G401 (cell line): Measurements from ENCODE around the gene IGSF8. TPM values are rescaled to one million over a fixed set of nuclear protein-coding genes. Genes with fewer than 3 reads are reported as not detected.

ENCODE experiments used
- DNase-seq: peaks from one replicate; pipeline ENCODE4 v3.0.0-alpha.2; 2015; ENCODE audit warnings: low spot score
- in situ Hi-C: cut with HindIII; loops from 2 replicates; pipeline ENCODE4 v1.10.0; 2016; ENCODE audit warnings: low sequenced_read_pairs, mixed read lengths
- total RNA-seq: library from RNA; depleted of rRNA; stranded (reverse); fragments of >200 nt; shearing (Covaris generic); gene quantifications from 2 replicates; pipeline ENCODE4 v1.2.3, GENCODE V29; 2014; rRNA removed

IGSF8 gene, protein sequence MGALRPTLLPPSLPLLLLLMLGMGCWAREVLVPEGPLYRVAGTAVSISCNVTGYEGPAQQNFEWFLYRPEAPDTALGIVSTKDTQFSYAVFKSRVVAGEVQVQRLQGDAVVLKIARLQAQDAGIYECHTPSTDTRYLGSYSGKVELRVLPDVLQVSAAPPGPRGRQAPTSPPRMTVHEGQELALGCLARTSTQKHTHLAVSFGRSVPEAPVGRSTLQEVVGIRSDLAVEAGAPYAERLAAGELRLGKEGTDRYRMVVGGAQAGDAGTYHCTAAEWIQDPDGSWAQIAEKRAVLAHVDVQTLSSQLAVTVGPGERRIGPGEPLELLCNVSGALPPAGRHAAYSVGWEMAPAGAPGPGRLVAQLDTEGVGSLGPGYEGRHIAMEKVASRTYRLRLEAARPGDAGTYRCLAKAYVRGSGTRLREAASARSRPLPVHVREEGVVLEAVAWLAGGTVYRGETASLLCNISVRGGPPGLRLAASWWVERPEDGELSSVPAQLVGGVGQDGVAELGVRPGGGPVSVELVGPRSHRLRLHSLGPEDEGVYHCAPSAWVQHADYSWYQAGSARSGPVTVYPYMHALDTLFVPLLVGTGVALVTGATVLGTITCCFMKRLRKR
- 11.7 and 15.4 TPM in 2 replicates for total RNA-seq

DNA sequence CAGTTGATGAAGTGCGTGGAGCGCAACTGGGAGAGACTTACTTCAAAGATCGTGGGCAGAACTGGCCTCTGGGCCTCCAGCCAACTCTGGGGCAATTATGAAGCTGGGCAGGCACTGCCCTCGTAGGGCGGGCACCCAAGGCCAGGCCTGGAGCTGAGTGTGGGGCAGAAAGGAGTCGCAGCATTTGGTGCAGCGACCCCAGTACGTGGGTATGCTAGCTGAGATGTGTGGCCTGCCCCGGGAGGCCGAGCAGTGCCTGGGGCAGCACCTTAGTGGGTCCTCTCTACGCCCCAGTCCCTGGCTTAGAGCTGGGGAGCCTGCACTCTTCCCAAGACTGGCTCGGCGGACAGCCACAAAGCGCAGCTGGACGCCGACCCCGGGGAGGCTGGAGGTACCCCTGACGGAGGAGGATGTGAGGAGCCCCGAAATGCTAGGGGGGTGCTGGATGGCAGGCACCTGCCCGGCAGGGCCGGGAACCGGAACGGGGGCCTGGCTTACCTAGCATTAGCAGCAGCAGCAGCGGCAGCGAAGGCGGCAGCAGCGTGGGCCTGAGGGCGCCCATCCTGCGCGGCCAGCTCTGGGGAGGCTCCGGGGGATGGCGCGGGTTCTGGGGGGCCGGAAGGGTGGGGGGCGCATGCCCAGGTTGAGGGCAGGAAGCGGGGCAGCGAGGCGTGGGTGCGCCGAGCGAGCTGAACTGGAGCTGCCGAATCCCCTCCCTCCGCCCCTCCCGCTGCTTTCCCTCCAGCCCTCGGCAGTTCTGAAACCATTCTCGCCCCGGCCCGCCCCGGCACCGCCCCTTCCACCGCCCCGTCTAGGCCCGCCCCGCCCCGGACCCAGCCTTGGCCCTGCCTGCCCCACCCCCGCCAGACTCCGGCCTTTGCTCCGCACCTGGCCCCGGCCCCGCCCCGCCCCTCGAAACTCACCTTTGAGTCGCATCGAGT, at the start of gene IGSF8:
Gene IGSF8, minus strand, starts transcription at position 709 of the 941 bp plus-strand sequence. Its CDS starts 147 bp downstream, at position 562.
- in situ Hi-C loops: no loop called here

DNA sequence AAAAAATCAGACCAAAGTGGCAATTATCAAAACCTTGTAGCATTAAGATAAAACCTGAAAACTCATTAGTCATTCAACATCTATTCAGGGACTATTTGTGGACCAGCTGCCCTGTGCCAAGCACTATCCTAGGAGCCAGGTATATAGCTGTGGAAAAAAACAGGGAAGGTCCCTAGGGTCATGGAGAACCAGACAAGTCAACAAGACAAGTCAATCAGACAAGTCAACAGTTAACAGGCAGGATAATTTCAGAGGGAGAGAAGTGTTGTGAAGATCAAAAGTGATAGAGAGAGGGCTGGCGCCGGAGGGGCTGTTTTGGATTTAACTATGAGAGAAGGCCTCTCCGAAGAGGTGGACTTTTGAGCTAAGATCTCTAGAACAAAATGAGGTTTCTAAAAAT, 49.7 kb upstream of the IGSF8 start:
- in situ Hi-C loops: no loop called here
- DNase-seq: no peak

More for the DNA sequence above, at the start of gene IGSF8:
- DNase-seq: peak; percentile 51

DNA sequence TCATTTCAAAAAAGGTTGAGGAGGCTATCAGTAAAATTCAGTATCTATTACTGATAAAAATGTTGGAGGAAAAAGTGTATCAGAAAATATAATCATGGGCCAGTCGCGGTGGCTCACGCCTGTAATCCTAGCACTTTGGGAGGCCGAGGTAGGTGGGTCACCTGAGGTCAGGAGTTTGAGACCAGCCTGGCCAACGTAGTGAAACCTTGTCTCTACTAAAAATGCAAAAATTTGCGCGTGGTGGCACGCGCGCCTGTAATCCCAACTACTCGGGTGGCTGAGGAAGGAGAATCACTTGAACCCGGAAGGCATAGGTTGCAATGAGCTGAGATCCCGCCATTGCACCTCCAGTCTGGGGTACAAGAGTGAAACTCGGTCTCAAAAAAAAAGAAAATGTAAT, 47.7 kb upstream of the IGSF8 start:
- in situ Hi-C loops: no loop called here
- no peak for DNase-seq

DNA sequence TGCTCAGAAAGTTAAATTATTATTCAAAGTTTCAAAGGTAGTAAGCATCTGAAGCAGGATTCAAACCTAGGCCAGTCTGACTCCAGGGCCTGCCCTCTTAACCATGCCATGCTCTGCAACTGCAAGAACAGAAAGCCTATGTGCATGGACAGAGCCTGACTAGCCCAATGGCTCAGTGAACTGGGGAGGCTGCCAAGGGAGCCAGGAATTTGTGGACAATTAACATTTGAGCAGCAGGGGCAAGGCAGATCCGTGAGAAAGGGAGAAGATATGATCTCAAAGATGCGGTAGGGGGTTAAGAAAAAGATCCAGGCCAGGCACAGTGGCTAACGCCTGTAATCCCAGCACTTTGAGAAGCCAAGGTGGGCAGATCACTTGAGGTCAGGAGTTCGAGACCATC, 46.5 kb upstream of the IGSF8 start:
- DNase-seq: no peak
- in situ Hi-C loops: no loop called here

DNA sequence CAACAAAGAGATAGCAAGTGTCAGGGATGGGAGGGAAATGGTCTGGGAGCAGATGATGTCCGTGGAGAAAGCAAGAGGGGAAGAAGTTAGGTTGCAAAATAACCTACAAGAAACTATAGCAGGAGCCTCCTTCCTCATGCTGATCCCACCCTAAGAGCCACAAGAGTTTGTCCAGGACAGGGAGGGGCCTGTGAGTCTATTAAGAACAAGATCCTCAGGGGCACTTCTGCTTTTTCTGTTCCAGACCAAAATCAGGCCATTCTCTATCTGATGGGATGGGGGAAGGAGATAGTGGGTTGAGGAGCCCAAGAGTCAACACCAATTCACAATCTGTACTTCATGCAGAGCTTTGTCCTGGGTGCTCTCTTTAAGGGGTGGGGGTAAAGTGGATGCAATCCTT, 45.3 kb upstream of the IGSF8 start:
- DNase-seq: no peak
- in situ Hi-C loops: no loop called here

DNA sequence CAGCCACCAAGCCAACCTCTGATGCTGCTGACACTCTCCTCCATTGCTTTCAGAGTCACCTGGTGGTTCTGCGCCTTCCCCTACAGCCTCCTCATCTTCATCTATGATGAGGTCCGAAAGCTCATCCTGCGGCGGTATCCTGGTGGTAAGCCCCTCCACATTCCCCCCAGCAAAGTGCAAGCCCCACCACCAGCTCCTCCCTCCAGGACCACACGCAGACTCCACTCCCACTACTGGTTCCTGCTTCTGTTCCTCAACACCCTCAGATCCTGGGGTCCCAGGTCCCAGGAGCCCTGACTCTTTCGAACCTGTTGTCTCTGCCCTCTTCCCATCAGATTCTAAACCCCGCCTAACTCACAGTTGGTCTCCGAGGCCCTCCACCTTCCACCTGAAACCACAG, 41.4 kb upstream of the IGSF8 start:
- in situ Hi-C loops: no loop called here
- no peak for DNase-seq

DNA sequence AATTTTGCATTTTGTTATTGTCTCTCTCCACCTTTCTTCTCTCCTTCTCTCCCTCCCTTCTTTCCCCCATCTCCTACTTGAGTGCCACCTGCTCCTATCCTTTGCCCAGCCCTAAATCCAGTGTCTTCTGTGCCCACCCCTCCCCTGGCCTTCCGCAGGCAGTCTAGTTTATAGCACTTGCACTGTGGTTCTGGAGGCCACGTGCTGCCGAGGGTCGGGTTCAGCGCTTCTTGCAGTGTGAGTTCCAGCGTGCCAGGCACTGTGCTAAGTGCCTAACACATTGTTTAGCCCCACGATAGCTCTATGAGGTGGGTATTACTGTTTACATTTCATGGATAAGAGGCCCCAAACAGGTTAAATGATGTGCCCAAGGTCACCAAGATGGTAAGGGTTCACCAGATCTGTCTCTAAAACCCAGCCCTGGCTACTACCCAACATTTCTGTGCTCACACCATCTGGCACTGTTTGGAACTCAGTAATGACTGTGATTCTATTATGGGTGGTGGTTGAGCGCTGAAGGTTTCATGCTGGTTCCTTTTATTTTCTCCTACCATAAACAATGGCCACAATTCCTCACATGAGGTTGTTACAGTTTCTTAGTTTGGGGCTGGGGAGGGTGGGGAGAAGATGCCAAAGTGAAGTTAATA, 38.9 kb upstream of the IGSF8 start:
- peak; percentile 91 for DNase-seq
- in situ Hi-C loops: no loop called here

DNA sequence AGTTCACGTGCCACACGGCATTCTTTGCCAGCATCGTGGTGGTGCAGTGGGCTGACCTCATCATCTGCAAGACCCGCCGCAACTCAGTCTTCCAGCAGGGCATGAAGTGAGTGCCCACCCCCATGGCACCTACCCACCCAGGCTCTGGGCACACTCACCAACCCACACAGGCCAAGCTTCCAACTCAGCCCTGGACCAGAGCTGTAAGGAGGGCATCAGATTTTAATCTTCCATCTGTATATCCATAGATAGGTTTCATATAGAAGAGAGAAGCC, 38.4 kb upstream of the IGSF8 start:
- DNase-seq: no peak
- in situ Hi-C loops: no loop called here

DNA sequence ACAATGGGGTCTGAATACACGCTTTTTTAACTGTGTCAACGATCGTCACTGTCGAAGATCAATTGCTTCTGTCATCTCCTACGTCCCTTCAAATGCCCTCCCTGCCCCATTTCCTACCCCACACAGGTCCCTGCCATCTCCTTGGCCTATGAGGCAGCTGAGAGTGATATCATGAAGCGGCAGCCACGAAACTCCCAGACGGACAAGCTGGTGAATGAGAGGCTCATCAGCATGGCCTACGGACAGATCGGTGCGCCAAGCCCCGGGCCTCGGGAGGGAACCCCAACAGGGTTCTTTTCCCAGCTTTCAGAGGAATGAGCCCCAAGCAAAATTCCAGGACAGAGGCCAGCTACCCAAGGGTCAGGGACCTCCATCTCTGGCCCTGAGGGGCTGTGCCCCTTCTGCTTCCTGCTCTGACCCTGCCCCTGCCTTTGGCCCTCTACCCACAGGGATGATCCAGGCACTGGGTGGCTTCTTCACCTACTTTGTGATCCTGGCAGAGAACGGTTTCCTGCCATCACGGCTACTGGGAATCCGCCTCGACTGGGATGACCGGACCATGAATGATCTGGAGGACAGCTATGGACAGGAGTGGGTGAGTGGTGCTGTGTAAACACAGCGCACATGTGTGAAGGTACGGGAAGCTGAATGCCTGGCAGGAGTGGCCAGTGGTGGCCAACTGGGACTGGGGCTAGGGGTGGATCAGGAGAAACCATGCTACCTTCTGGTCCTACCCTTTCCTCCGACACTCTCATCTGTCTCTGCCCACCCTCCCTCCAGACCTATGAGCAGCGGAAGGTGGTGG, 37.9 kb upstream of the IGSF8 start:
- in situ Hi-C loops: no loop called here

DNA sequence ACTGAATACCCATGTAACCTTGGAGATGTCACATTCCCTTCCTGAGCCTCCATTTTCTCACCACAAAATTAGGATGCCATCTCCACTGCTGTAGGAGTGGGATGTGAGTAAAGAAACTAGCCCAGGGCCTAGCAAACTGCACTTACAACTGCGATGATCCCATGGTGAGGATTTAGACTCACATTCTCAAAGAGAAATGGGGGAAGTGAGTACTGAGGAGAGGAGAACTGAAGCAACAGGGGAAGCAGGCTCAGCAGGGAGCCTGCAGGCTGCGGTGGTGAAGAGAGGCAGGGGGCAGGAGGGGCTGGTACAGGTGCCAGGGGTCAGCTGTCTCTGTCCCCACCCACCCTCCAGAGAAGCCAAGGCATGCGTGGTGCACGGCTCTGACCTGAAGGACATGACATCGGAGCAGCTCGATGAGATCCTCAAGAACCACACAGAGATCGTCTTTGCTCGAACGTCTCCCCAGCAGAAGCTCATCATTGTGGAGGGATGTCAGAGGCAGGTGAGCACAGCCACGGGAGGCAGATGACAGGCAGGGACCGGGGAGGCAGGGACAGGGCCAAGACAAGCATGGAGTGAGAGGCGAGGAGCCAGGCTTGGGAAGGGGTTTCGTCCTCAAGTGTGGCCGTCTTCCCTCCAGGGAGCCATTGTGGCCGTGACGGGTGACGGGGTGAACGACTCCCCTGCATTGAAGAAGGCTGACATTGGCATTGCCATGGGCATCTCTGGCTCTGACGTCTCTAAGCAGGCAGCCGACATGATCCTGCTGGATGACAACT, 36.6 kb upstream of the IGSF8 start:
- in situ Hi-C loops: no loop called here
- DNase-seq: no peak

More for the DNA sequence above, 37.9 kb upstream of the IGSF8 start:
- DNase-seq: no peak

DNA sequence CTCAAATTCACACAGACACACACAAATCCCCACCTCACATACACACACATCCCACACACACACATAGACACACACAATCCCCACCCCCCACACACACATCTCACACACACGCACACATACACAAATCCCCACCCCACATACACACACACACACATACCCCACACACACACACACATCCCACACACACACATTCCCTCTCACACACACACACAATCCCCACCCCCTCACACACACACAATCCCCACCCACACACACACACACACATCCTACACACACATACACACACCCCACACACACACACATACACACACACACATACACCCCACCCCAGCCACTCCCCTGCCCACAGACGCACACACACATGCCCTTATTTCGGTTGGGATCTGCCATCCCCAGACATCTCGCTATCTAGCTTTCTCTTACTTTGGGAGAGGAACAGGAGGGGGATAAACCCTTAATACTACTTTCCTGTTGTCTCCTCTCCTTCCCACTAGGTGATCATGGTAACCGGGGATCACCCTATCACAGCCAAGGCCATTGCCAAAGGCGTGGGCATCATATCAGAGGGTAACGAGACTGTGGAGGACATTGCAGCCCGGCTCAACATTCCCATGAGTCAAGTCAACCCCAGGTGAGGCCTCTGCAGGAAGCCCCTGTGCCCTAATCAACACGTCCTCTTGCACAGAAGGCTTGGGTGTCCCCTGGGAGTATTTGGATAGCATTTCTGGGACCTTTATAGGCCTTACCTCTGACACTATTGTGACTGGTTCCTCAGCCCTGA, 35.8 kb upstream of the IGSF8 start:
- DNase-seq: no peak
- in situ Hi-C loops: no loop called here

DNA sequence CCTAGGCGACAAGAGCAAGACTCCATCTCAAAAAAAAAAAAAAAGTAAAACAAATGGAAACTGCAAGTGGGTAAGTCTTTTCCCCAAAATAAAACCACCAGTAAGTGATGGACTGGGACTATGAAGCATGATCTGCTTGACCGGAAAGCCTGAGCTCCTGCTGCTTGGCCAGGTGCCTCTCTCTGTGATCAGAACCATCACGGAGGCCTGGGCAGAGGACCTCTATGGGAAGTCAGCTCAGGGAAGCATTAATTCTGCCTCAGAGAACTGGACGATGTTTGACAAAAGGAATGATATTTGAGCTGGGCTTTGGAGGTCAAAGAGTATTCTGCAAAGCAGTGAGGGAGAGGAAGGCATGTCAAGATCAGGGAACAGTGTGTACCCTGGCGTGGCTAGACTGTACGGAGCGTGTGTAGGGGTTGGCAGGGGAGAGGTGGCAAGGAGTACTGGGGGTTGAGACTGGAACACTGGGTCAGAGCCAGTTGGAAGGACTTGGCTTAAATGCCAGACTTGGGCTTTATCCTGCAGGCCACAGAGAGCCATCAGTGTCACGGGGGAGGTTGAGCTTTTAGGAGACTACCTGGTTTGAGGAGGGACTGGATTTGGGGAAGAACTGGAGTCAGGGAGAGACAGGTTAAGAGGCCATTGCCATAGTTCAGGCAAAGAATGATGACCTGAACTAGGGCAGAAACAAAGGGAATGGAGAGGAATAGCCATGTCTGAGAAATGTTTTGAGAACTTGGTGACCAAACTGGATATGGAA, 33.6 kb upstream of the IGSF8 start:
- peak; percentile 92 for DNase-seq
- in situ Hi-C loops: no loop called here

DNA sequence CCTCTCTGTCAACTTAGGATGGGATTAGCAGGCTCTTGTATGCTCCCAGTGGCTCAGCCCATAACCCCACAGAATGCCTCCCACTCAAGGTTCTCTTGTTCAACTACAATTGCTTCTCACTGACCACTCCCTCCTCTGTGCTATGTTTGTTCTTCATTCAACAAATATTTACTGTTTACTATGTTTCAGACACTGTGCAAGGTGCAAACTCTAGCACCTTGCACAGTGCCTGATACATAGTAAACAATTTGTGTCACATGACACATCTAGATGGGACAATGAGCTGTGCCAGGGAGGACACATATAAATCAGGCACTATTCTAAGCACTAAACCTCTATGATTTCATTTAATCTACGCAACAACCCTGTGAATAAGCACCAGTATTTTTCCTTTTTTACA, 32.5 kb upstream of the IGSF8 start:
- in situ Hi-C loops: no loop called here
- no peak for DNase-seq

DNA sequence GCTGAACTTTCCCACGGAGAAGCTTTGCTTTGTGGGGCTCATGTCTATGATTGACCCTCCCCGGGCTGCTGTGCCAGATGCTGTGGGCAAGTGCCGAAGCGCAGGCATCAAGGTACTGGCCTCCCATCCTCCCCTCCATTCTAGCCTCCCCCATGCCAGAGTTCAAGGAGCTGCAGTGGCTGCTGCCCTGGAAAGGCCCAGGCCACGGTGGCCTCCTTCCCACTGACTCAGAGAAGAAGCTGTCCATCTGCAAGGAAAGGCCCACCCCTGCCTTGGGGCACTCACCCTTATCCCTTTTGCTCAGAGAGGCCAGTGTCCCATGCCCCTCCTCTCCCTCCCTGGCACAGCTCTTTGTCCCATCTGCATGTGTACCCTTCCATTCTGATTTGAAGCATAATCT, 32.1 kb upstream of the IGSF8 start:
- in situ Hi-C loops: no loop called here
- DNase-seq: no peak

DNA sequence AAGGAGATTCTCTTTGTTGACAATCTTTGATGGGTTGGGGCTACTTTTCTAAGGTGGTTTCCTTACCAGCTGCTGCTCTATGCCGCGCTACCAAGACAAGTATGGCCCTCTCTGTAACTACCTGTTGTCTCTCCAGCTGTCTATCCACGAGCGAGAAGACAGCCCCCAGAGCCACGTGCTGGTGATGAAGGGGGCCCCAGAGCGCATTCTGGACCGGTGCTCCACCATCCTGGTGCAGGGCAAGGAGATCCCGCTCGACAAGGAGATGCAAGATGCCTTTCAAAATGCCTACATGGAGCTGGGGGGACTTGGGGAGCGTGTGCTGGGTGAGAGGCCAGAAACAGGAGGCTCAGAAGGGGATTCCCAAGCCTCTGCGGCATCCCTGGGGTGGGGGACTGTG, 31.5 kb upstream of the IGSF8 start:
- in situ Hi-C loops: no loop called here
- DNase-seq: no peak

DNA sequence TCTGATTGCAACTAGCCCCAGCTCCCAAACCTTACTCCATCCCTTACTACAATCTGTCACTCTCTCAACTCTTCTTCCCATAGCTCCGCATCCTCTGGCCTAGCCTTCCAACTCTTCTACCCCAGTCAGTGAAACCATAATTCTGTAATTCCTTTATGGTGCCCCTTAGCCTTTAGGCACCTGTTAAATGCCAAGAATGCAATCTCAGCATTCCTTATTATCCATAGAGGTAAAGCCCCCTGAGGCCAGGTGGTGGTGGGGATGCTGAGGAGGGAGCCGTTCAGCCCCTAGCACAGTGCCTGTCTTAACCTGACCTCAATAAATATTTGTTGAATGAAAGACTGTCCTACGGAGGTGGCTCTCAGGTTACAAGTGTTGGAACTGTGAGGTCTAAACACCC, 31.1 kb upstream of the IGSF8 start:
- in situ Hi-C loops: no loop called here
- DNase-seq: no peak

DNA sequence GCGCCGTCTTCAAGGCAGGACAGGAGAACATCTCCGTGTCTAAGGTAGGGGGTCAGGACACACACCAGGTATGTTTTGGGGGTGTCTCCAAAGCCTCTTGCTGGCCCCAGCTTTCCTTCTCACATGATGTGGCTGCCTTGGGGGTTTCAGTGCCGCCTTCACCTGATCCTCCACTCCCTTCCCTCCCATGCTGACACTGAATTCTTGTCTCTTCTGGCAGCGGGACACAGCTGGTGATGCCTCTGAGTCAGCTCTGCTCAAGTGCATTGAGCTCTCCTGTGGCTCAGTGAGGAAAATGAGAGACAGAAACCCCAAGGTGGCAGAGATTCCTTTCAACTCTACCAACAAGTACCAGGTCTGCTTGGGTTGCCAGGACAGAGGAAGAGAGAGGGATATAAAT, 30.6 kb upstream of the IGSF8 start:
- in situ Hi-C loops: no loop called here

More for the DNA sequence above, 30.6 kb upstream of the IGSF8 start:
- no peak for DNase-seq
